ENCODE results near the gene EFCAB5. TPM values are rescaled to one million over a fixed set of nuclear protein-coding genes. Genes with fewer than 3 reads are reported as not detected.

EFCAB5 gene
- total RNA-seq, 2 donors from 2014 or later: not detected

DNA sequence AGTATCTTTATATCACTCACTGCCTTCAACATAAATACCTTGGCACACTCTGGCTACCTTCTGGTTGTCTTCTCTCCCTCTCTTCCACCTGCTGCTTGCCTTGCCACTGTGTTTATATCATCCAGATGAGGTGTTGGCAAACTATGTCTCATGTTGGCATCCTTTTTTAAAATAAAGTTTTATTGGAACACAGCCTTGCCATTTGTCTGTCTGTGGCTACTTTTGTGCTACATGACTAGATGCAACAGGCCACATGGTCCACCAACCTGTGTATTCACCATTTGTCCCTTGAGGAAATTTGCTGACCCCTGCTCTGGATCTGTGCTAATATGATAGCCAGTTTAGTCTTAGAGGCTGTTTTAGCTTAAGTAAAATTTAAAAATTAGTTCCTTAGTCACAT is 212.0 kb downstream of the EFCAB5 start:
- Mint-ChIP-seq H3K4me1 (no peaks in the 10 kb centered on the region), H3K27ac (no peak overlapping the region), H3K9me3 (peaks cover 4% of the 10 kb centered on the region), H3K27me3 (ENCODE audit: insufficient read depth) (no peaks in the 10 kb centered on the region), H3K36me3 (ENCODE audit: low read depth) (peaks cover 46% of the 10 kb centered on the region), H3K4me3 (no peak overlapping the region)
- no peak overlapping the region for H3K9ac ChIP-seq (ENCODE audit: extremely low read depth, low read length, poor library complexity, severe bottlenecking)
- DNase-seq: no peak
- no peak overlapping the region for H3K27ac ChIP-seq (ENCODE audit: low read depth, low read length)
- no peak overlapping the region for H3K4me3 ChIP-seq (ENCODE audit: low read length)
- no peaks in the 10 kb centered on the region for H3K27me3 ChIP-seq (ENCODE audit: control insufficient read depth, insufficient read depth, low read length, poor library complexity, severe bottlenecking)
- no peaks in the 10 kb centered on the region for H3K4me1 ChIP-seq (ENCODE audit: control insufficient read depth, insufficient read depth, low read length)
- H3K9me3 ChIP-seq (ENCODE audit: control insufficient read depth, low read length): peaks cover 13% of the 10 kb centered on the region
- TF ChIP-seq, protein P1, sequence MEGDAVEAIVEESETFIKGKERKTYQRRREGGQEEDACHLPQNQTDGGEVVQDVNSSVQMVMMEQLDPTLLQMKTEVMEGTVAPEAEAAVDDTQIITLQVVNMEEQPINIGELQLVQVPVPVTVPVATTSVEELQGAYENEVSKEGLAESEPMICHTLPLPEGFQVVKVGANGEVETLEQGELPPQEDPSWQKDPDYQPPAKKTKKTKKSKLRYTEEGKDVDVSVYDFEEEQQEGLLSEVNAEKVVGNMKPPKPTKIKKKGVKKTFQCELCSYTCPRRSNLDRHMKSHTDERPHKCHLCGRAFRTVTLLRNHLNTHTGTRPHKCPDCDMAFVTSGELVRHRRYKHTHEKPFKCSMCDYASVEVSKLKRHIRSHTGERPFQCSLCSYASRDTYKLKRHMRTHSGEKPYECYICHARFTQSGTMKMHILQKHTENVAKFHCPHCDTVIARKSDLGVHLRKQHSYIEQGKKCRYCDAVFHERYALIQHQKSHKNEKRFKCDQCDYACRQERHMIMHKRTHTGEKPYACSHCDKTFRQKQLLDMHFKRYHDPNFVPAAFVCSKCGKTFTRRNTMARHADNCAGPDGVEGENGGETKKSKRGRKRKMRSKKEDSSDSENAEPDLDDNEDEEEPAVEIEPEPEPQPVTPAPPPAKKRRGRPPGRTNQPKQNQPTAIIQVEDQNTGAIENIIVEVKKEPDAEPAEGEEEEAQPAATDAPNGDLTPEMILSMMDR (conservative IDR thresholded peaks at IDR 0.05): no peak
- peaks cover 53% of the 10 kb centered on the region for H3K36me3 ChIP-seq (ENCODE audit: control insufficient read depth, insufficient read depth, low read length)

DNA sequence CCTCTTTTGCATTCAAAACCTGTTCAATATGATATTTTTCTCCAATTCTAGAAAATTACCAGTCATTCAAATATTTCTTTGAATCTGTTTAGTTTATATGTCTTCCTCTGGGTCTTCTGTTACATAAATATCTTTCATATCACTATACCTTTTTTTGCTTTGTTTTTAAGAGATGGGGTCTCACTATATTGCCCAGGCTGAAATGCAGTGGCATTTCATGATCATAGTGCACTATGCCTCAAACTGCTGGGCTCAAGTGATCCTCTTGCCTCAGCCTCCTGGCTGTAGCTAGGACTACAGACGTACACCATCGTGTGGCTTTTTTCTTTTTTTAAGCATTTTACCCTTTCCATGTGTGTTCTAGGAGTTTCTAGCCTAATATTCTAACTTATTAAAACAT is 214.0 kb downstream of the EFCAB5 start:
- TF ChIP-seq, protein P1 (conservative IDR thresholded peaks at IDR 0.05): no peak
- H3K9me3 ChIP-seq (ENCODE audit: control insufficient read depth, low read length): peaks cover 30% of the 10 kb centered on the region
- Mint-ChIP-seq H3K27me3 (ENCODE audit: insufficient read depth) (no peaks in the 10 kb centered on the region), H3K9me3 (peaks cover 21% of the 10 kb centered on the region), H3K4me1 (no peaks in the 10 kb centered on the region), H3K27ac (no peak overlapping the region), H3K36me3 (ENCODE audit: low read depth) (peaks cover 58% of the 10 kb centered on the region), H3K4me3 (no peak overlapping the region)
- DNase-seq: no peak
- no peak overlapping the region for H3K27ac ChIP-seq (ENCODE audit: low read depth, low read length)
- 98 to 100% methylated on average over 2 of the region's 2 CpGs for WGBS, 2 experiments (ENCODE audit: insufficient coverage in 1 of 2, insufficient read length in 1 of 2)
- no peaks in the 10 kb centered on the region for H3K27me3 ChIP-seq (ENCODE audit: control insufficient read depth, insufficient read depth, low read length, poor library complexity, severe bottlenecking)
- no peak overlapping the region for H3K9ac ChIP-seq (ENCODE audit: extremely low read depth, low read length, poor library complexity, severe bottlenecking)
- no peak overlapping the region for H3K4me3 ChIP-seq (ENCODE audit: low read length)
- H3K36me3 ChIP-seq (ENCODE audit: control insufficient read depth, insufficient read depth, low read length): peaks cover 56% of the 10 kb centered on the region
- H3K4me1 ChIP-seq (ENCODE audit: control insufficient read depth, insufficient read depth, low read length): no peaks in the 10 kb centered on the region

Small RNA genes within 50 kb of the gene (microRNA-seq; reads per million reads assigned to microRNA genes)
- gene MIR423 (ENCODE audit: borderline microRNAs expressed): not detected

Other genes with a start within 250 kb of the EFCAB5 start
- gene SSH2, start 11.4 kb upstream of the EFCAB5 start, total RNA-seq: 10 to 100 TPM; 11.3 to 13.5 TPM
- 10 to 100 TPM; 28.5 to 35.6 TPM for gene NSRP1, start 175.2 kb downstream of the EFCAB5 start, total RNA-seq